Measurements from ENCODE around the gene APOM.

APOM gene

GRCh38 chr6:31683591-31683990 is 27.9 kb downstream of the APOM start:
- DNase-seq, result peak; percentile 22

GRCh38 chr6:31686483-31686882 is 30.8 kb downstream of the APOM start:
- no peak for DNase-seq

GRCh38 chr6:31687321-31687720 is 31.6 kb downstream of the APOM start:
- no peak for DNase-seq

- no peak for DNase-seq
Observed at GRCh38 chr6:31687860-31688693, 32.4 kb downstream of the APOM start.

GRCh38 chr6:31689249-31690110 is 33.8 kb downstream of the APOM start:
- no peak for DNase-seq

- no peak for DNase-seq
Observed at GRCh38 chr6:31690231-31691077, 34.8 kb downstream of the APOM start.

- no peak for DNase-seq
Observed at GRCh38 chr6:31691078-31691463, 35.4 kb downstream of the APOM start.

- DNase-seq, result no peak
Observed at GRCh38 chr6:31691564-31692108, 35.9 kb downstream of the APOM start.

GRCh38 chr6:31692353-31692752 is 36.7 kb downstream of the APOM start:
- DNase-seq, result no peak

GRCh38 chr6:31692886-31693285 is 37.2 kb downstream of the APOM start:
- DNase-seq, result no peak

GRCh38 chr6:31693535-31693934 is 37.8 kb downstream of the APOM start:
- no peak for DNase-seq

- no peak for DNase-seq
Observed at GRCh38 chr6:31697555-31697954, 41.9 kb downstream of the APOM start.

GRCh38 chr6:31700740-31701401 is 45.2 kb downstream of the APOM start:
- DNase-seq, result no peak

GRCh38 chr6:31701666-31702404 is 46.1 kb downstream of the APOM start:
- no peak for DNase-seq

GRCh38 chr6:31702405-31702818 is 46.7 kb downstream of the APOM start:
- no peak for DNase-seq

- DNase-seq, result peak; percentile 98
Observed at GRCh38 chr6:31702819-31703716, 47.4 kb downstream of the APOM start, which contains the start of gene ABHD16A. Gene ABHD16A (minus strand): TSS chr6:31703324. CDS start chr6:31703281, 43 bp downstream.

- no peak for DNase-seq
Observed at GRCh38 chr6:31705931-31706330, 50.2 kb downstream of the APOM start.

- DNase-seq, result no peak
Observed at GRCh38 chr6:31706599-31706998, 50.9 kb downstream of the APOM start, which contains the start of gene LY6G6F. Gene LY6G6F (plus strand): TSS chr6:31706866. CDS start chr6:31706907, 41 bp downstream.

- no peak for DNase-seq
Observed at GRCh38 chr6:31707701-31708100, 52.0 kb downstream of the APOM start.

Measured in NCI-H510A treated with DMSO at 0.1 percent for 48 hours (cell line).